ENCODE results near the gene C12orf57.

Gene C12orf57

GRCh38 chr12:6957741-6958608, 14.2 kb downstream of the C12orf57 start:
- DNase-seq (ENCODE audit: low read depth in 1 of 2, low spot score in 1 of 2) = no peak
- no peak for TF ChIP-seq POLR2AphosphoS5 (IDR thresholded peaks at IDR 0.05; ENCODE audit: low read depth)
- no peak for TF ChIP-seq CTCF (IDR thresholded peaks at IDR 0.05; ENCODE audit: insufficient read depth, low read length)
- TF ChIP-seq REST (IDR thresholded peaks at IDR 0.05; ENCODE audit: insufficient replicate concordance, low read depth) = no peak
- TF ChIP-seq SPI1 (IDR thresholded peaks at IDR 0.05; ENCODE audit: borderline replicate concordance, low read depth) = no peak
- TF ChIP-seq GABPA (IDR thresholded peaks at IDR 0.05; ENCODE audit: low read depth) = no peak
- Histone ChIP-seq H3K27ac (replicated peaks) (peak overlapping the region; percentile 99), H3K4me3 (replicated peaks; ENCODE audit: insufficient read depth, low read length) (peak overlapping the region; percentile 14), H3K27me3 (ENCODE audit: insufficient read depth, poor library complexity, severe bottlenecking) (no peaks in the 10 kb centered on the region)

GRCh38 chr12:6958609-6959057, 14.8 kb downstream of the C12orf57 start:
- no peak for TF ChIP-seq REST (IDR thresholded peaks at IDR 0.05; ENCODE audit: insufficient replicate concordance, low read depth)
- TF ChIP-seq GABPA (IDR thresholded peaks at IDR 0.05; ENCODE audit: low read depth) = no peak
- peak; percentile 24; the same call in 1 of the 2 replicates for TF ChIP-seq SPI1 (IDR thresholded peaks at IDR 0.05; ENCODE audit: borderline replicate concordance, low read depth)
- no peak for TF ChIP-seq POLR2AphosphoS5 (IDR thresholded peaks at IDR 0.05; ENCODE audit: low read depth)
- no peak for TF ChIP-seq CTCF (IDR thresholded peaks at IDR 0.05; ENCODE audit: insufficient read depth, low read length)
- H3K4me3 ChIP-seq (replicated peaks; ENCODE audit: insufficient read depth, low read length) = peak overlapping the region; percentile 14
- peak overlapping the region; percentile 99 for H3K27ac ChIP-seq (replicated peaks)
- peak; percentile 72 to 82 for DNase-seq (ENCODE audit: low read depth in 1 of 2, low spot score in 1 of 2)
- no peaks in the 10 kb centered on the region for H3K27me3 ChIP-seq (ENCODE audit: insufficient read depth, poor library complexity, severe bottlenecking)

- H3K27me3 ChIP-seq (ENCODE audit: insufficient read depth, poor library complexity, severe bottlenecking) = no peaks in the 10 kb centered on the region
- peak; percentile 96 for TF ChIP-seq SPI1 (IDR thresholded peaks at IDR 0.05; ENCODE audit: borderline replicate concordance, low read depth)
- peak; percentile 83 for TF ChIP-seq POLR2AphosphoS5 (IDR thresholded peaks at IDR 0.05; ENCODE audit: low read depth)
- no peak for TF ChIP-seq GABPA (IDR thresholded peaks at IDR 0.05; ENCODE audit: low read depth)
- no peak for TF ChIP-seq CTCF (IDR thresholded peaks at IDR 0.05; ENCODE audit: insufficient read depth, low read length)
- peak; percentile 75 to 85 for DNase-seq (ENCODE audit: low read depth in 1 of 2, low spot score in 1 of 2)
- H3K4me3 ChIP-seq (replicated peaks; ENCODE audit: insufficient read depth, low read length) = peak overlapping the region; percentile 14
- H3K27ac ChIP-seq (replicated peaks) = peak overlapping the region; percentile 99
Measured at GRCh38 chr12:6959058-6959804, 15.4 kb downstream of the C12orf57 start.
